Nephron progenitor cell (in vitro differentiated cells): ENCODE results near the gene DNAH1.

Experiments
- DNase-seq: peaks from one replicate; pipeline ENCODE4 v3.0.0; 2021
- H3K27ac Mint-ChIP-seq: 2 replicates; pipeline ENCODE4 v1.8.0; 2021; ENCODE audit warnings: mild to moderate bottlenecking, moderate library complexity, mixed read lengths
- H3K27me3 Mint-ChIP-seq: 2 replicates; pipeline ENCODE4 v1.8.0; 2021; ENCODE audit warnings: mild to moderate bottlenecking, low read depth, mixed read lengths; ENCODE audit not compliant: poor library complexity
- H3K36me3 Mint-ChIP-seq: 2 replicates; pipeline ENCODE4 v1.8.0; 2021; ENCODE audit warnings: low read depth, mixed read lengths
- H3K4me1 Mint-ChIP-seq: 2 replicates; pipeline ENCODE4 v1.8.0; 2021; ENCODE audit warnings: mixed read lengths
- H3K4me3 Mint-ChIP-seq: 2 replicates; pipeline ENCODE4 v1.8.0; 2021; ENCODE audit warnings: mild to moderate bottlenecking, moderate library complexity, mixed read lengths
- H3K9me3 Mint-ChIP-seq: 2 replicates; pipeline ENCODE4 v1.8.0; 2021; ENCODE audit warnings: mild to moderate bottlenecking, moderate library complexity, mixed read lengths
- CTCF ChIP-seq: fragments of 200-600 bp; sonication (generic); IDR thresholded peaks from 2 replicates; pipeline ENCODE4 v1.5.0; 2021; ENCODE audit warnings: antibody characterized with exemption

The DNAH1 gene

GRCh38 chr3:52433996-52434479 is 117.9 kb downstream of the DNAH1 start:
- peaks cover 75% of the 10 kb centered on the region for H3K4me1 Mint-ChIP-seq
- no peaks in the 10 kb centered on the region for H3K36me3 Mint-ChIP-seq
- TF ChIP-seq CTCF, result no peak
- no peaks in the 10 kb centered on the region for H3K9me3 Mint-ChIP-seq
- H3K4me3 Mint-ChIP-seq, result no peak overlapping the region
- peak overlapping the region; percentile 95 for H3K27ac Mint-ChIP-seq
- DNase-seq, result no peak
- H3K27me3 Mint-ChIP-seq, result peaks cover 9% of the 10 kb centered on the region

- H3K27ac Mint-ChIP-seq, result no peak overlapping the region
- H3K36me3 Mint-ChIP-seq, result no peaks in the 10 kb centered on the region
- peaks cover 4% of the 10 kb centered on the region for H3K27me3 Mint-ChIP-seq
- peaks cover 72% of the 10 kb centered on the region for H3K4me1 Mint-ChIP-seq
- TF ChIP-seq CTCF, result no peak
- H3K4me3 Mint-ChIP-seq, result no peak overlapping the region
- no peaks in the 10 kb centered on the region for H3K9me3 Mint-ChIP-seq
- no peak for DNase-seq
Measured at GRCh38 chr3:52434491-52435115, 118.5 kb downstream of the DNAH1 start.

GRCh38 chr3:52435246-52436101 is 119.4 kb downstream of the DNAH1 start:
- Mint-ChIP-seq H3K9me3 (no peaks in the 10 kb centered on the region), H3K27me3 (peaks cover 4% of the 10 kb centered on the region), H3K27ac (no peak overlapping the region), H3K4me1 (peaks cover 66% of the 10 kb centered on the region), H3K36me3 (no peaks in the 10 kb centered on the region), H3K4me3 (no peak overlapping the region)
- TF ChIP-seq CTCF, result no peak
- no peak for DNase-seq

GRCh38 chr3:52436500-52437149 is 120.5 kb downstream of the DNAH1 start:
- TF ChIP-seq CTCF, result no peak
- no peaks in the 10 kb centered on the region for H3K36me3 Mint-ChIP-seq
- H3K9me3 Mint-ChIP-seq, result no peaks in the 10 kb centered on the region
- H3K4me3 Mint-ChIP-seq, result no peak overlapping the region
- H3K27me3 Mint-ChIP-seq, result peaks cover 4% of the 10 kb centered on the region
- H3K27ac Mint-ChIP-seq, result peak overlapping the region; percentile 87
- H3K4me1 Mint-ChIP-seq, result peaks cover 68% of the 10 kb centered on the region
- peak; percentile 60 for DNase-seq

GRCh38 chr3:52437326-52438103 is 121.4 kb downstream of the DNAH1 start:
- Mint-ChIP-seq H3K36me3 (no peaks in the 10 kb centered on the region), H3K9me3 (no peaks in the 10 kb centered on the region), H3K27ac (no peak overlapping the region), H3K27me3 (peaks cover 4% of the 10 kb centered on the region), H3K4me3 (no peak overlapping the region), H3K4me1 (peaks cover 61% of the 10 kb centered on the region)
- DNase-seq, result no peak
- no peak for TF ChIP-seq CTCF
